Gastrocnemius medialis (tissue), 4 donors: ENCODE results near the gene LRRC28. TPM values are rescaled to one million over a fixed set of nuclear protein-coding genes. Genes with fewer than 3 reads are reported as not detected.

Experiments used
- ATAC-seq, 2 donors: fragments of 150-250 bp; one replicate each; pipeline ENCODE4 v1.9.1; 2016
- DNase-seq, 2 donors: peaks; one replicate each; pipeline ENCODE4 v3.0.0-alpha.2; 2019
- H3K27ac ChIP-seq, 4 donors: fragments of 200-600 bp; sonication (generic); 1 replicate in 1 of 4; 2 replicates in 3 of 4; pipeline ENCODE4 v1.5.1; 2016 to 2018; ENCODE audit warnings: mild to moderate bottlenecking in 2 of 4, moderate library complexity in 1 of 4
- H3K27me3 ChIP-seq, 3 donors: fragments of 200-600 bp; sonication (generic) in 2 of 3; 1 replicate in 1 of 3; 2 replicates in 2 of 3; pipeline versions ENCODE4 v1.5.1 to v1.6.0; 2016 to 2019; ENCODE audit warnings: mild to moderate bottlenecking in 1 of 3, moderate library complexity in 1 of 3
- H3K36me3 ChIP-seq, 2 donors: fragments of 200-600 bp; sonication (generic) in 1 of 2; one replicate each; pipeline ENCODE4 v1.5.1; 2017 to 2018
- H3K4me1 ChIP-seq, 2 donors: fragments of 200-600 bp; sonication (generic) in 1 of 2; one replicate each; pipeline ENCODE4 v1.5.1; 2016 to 2017; ENCODE audit warnings: mild to moderate bottlenecking in 2 of 2
- H3K4me3 ChIP-seq, 4 donors: fragments of 200-600 bp; sonication (generic) in 3 of 4; 1 replicate in 1 of 4; 2 replicates in 3 of 4; pipeline ENCODE4 v1.5.1; 2016 to 2019; ENCODE audit warnings: mild to moderate bottlenecking in 2 of 4
- H3K9me3 ChIP-seq, 3 donors: fragments of 200-600 bp; sonication (generic) in 2 of 3; 1 replicate in 1 of 3; 2 replicates in 2 of 3; pipeline ENCODE4 v1.5.1; 2016 to 2019
- CTCF ChIP-seq, 5 experiments: fragments of 450-650 bp in 3 of 5; fragments of 200-600 bp in 2 of 5; sonication (generic) in 2 of 5; IDR thresholded peaks in 4 of 5; conservative IDR thresholded peaks in 1 of 5; 1 replicate in 4 of 5; 2 replicates in 1 of 5; pipeline ENCODE4 v1.5.1; 2016 to 2019; ENCODE audit warnings: antibody characterized with exemption in 5 of 5, mild to moderate bottlenecking in 3 of 5, moderate library complexity in 3 of 5
- POLR2A ChIP-seq, 2 donors: fragments of 450-650 bp; IDR thresholded peaks; one replicate each; pipeline ENCODE4 v1.6.1; 2017; ENCODE audit warnings: antibody characterized with exemption in 2 of 2, mild to moderate bottlenecking in 2 of 2, moderate library complexity in 2 of 2
- in situ Hi-C, 4 donors: fragments of 200-750 bp; cut with MboI; loops; one replicate each; pipeline versions ENCODE4 v1.15.0 to v1.8.0; 2017; ENCODE audit warnings: low sequenced_read_pairs in 4 of 4
- intact Hi-C: fragments of 100-400 bp; cut with DNase I; formaldehyde crosslinking; loops from one replicate; pipeline ENCODE4 v1.15.1; 2023; ENCODE audit warnings: low total_unique reads
- total RNA-seq, 4 donors: library from RNA; depleted of rRNA; stranded (reverse); fragments of >200 nt; gene quantifications; one replicate each; pipeline versions ENCODE4 v1.1.0 to v1.2.3, GENCODE V29; 2016

LRRC28 gene
- total RNA-seq, 4 donors from 2014 or later = 22.0 to 48.5 (median 36.9) TPM

- H3K9me3 ChIP-seq = no peaks in the 10 kb centered on the region
- H3K4me1 ChIP-seq = peaks cover 12 to 40% of the 10 kb centered on the region in 2 donors
- H3K27ac ChIP-seq = peak overlapping the region in 2 of 4 donors; percentile 11 to 81
- H3K36me3 ChIP-seq = no peaks in the 10 kb centered on the region
- DNase-seq (peak in 1 of 2 donors; percentile 55), ATAC-seq (peak in 1 of 2 donors; percentile 69)
- intact Hi-C loops = no loop called here
- in situ Hi-C loops = loop anchor here (5.0 to 25.0 kb wide), 3 partner anchors 108 to 448 kb away; no protein-coding TSS in a partner anchor
- no peak for TF ChIP-seq POLR2A (IDR thresholded peaks at IDR 0.05)
- no peak for TF ChIP-seq CTCF (IDR thresholded peaks at IDR 0.05 in 4 of 5, conservative IDR thresholded peaks at IDR 0.05 in 1 of 5)
- no peak overlapping the region for H3K4me3 ChIP-seq
- H3K27me3 ChIP-seq = no peaks in the 10 kb centered on the region
Observed at GRCh38 chr15:99210334-99210733, 40.9 kb upstream of the LRRC28 start.

- Histone ChIP-seq H3K27ac (peak overlapping the region; percentile 54 to 81 (median 66)), H3K36me3 (no peaks in the 10 kb centered on the region), H3K27me3 (no peaks in the 10 kb centered on the region), H3K4me3 (no peak overlapping the region), H3K4me1 (peaks cover 12 to 40% of the 10 kb centered on the region in 2 donors), H3K9me3 (no peaks in the 10 kb centered on the region)
- in situ Hi-C loops (loop anchor here (5.0 to 25.0 kb wide), 3 partner anchors 110 to 450 kb away; no protein-coding TSS in a partner anchor), intact Hi-C loops (loop anchor here (1.0 to 2.0 kb wide), 3 partner anchors 31 to 108 kb away; no protein-coding TSS in a partner anchor)
- ATAC-seq = peak; percentile 72 to 86
- peak; percentile 49 to 64 for DNase-seq
- TF ChIP-seq CTCF (IDR thresholded peaks at IDR 0.05 in 4 of 5, conservative IDR thresholded peaks at IDR 0.05 in 1 of 5) = no peak
- TF ChIP-seq POLR2A (IDR thresholded peaks at IDR 0.05) = no peak
Observed at GRCh38 chr15:99211926-99212325, 39.4 kb upstream of the LRRC28 start.

- in situ Hi-C loops (loop anchor here (5.0 to 25.0 kb wide), 3 partner anchors 110 to 450 kb away; no protein-coding TSS in a partner anchor), intact Hi-C loops (loop anchor here (1.0 to 2.0 kb wide), 3 partner anchors 32 to 108 kb away; no protein-coding TSS in a partner anchor)
- Histone ChIP-seq H3K9me3 (no peaks in the 10 kb centered on the region), H3K4me3 (no peak overlapping the region), H3K4me1 (peaks cover 12 to 40% of the 10 kb centered on the region in 2 donors), H3K36me3 (peaks cover 0 to 4% of the 10 kb centered on the region in 2 donors), H3K27ac (peak overlapping the region; percentile 54 to 81 (median 66)), H3K27me3 (no peaks in the 10 kb centered on the region)
- DNase-seq = peak; percentile 58 to 65
- ATAC-seq = peak; percentile 76 to 83
- no peak for TF ChIP-seq CTCF (IDR thresholded peaks at IDR 0.05 in 4 of 5, conservative IDR thresholded peaks at IDR 0.05 in 1 of 5)
- TF ChIP-seq POLR2A (IDR thresholded peaks at IDR 0.05) = no peak
Observed at GRCh38 chr15:99212406-99212805, 38.9 kb upstream of the LRRC28 start.

- no peaks in the 10 kb centered on the region for H3K9me3 ChIP-seq
- in situ Hi-C loops (loop anchor here (5.0 to 25.0 kb wide), 3 partner anchors 111 to 451 kb away; no protein-coding TSS in a partner anchor), intact Hi-C loops (loop anchor here (1.0 to 2.0 kb wide), 3 partner anchors 32 to 113 kb away; no protein-coding TSS in a partner anchor)
- ATAC-seq = peak; percentile 57 to 80
- H3K27me3 ChIP-seq = no peaks in the 10 kb centered on the region
- peaks cover 12 to 40% of the 10 kb centered on the region in 2 donors for H3K4me1 ChIP-seq
- peak; percentile 87 to 96 (median 91) for TF ChIP-seq CTCF (IDR thresholded peaks at IDR 0.05 in 4 of 5, conservative IDR thresholded peaks at IDR 0.05 in 1 of 5)
- TF ChIP-seq POLR2A (IDR thresholded peaks at IDR 0.05) = no peak
- peak overlapping the region; percentile 54 to 81 (median 66) for H3K27ac ChIP-seq
- H3K36me3 ChIP-seq = peaks cover 0 to 13% of the 10 kb centered on the region in 2 donors
- peak; percentile 68 to 83 for DNase-seq
- no peak overlapping the region for H3K4me3 ChIP-seq
Observed at GRCh38 chr15:99213187-99213811, 38.0 kb upstream of the LRRC28 start.
